ENCODE measurements around the gene TNK1.
A peak's percentile ranks its signal among the peaks of the same experiment; 100 is the strongest.

TNK1 gene

DNA sequence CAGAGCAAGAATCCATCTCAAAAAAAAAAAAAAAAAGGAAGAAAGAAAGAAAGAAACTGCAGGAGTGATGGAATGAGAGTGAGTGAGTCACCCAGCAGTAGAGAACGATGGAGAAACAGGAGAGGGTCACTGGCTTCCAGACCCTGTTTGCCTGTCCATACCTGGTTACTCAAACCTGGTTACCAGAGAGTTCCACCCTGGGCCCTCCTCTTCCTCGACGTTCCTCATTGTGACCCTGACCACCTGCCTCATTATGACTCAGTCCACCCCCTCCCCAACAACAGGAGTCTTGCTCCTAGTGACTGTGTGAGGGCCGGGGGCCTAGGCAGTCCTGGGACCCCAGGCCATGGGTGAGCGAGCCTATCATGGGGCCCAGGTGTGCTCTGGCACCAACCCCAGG is 47.7 kb downstream of the TNK1 start, which contains the start of gene SPEM3:
Gene SPEM3 (plus strand): TSS at position 301 of the 400 bp plus-strand sequence. CDS start 46 bp downstream, at position 347.
- no peak within 1 kb of the TSS for H3K4me3 ChIP-seq (ENCODE audit: low read depth, low read length)
- DNase-seq (ENCODE audit: low read depth) = no peak

GRCh38 chr17:7429722-7430121 is 48.8 kb downstream of the TNK1 start:
- no peak for TF ChIP-seq CTCF (conservative IDR thresholded peaks at IDR 0.05; ENCODE audit: low read depth, low read length)
- no peak for DNase-seq (ENCODE audit: low read depth)
- H3K4me3 ChIP-seq (ENCODE audit: low read depth, low read length) = no peak overlapping the region

More for the DNA sequence above, 47.7 kb downstream of the TNK1 start, which contains the start of gene SPEM3:
- TF ChIP-seq CTCF (conservative IDR thresholded peaks at IDR 0.05; ENCODE audit: low read depth, low read length) = no peak

GRCh38 chr17:7431231-7431630 is 50.3 kb downstream of the TNK1 start:
- DNase-seq (ENCODE audit: low read depth) = no peak
- no peak overlapping the region for H3K4me3 ChIP-seq (ENCODE audit: low read depth, low read length)

DNA sequence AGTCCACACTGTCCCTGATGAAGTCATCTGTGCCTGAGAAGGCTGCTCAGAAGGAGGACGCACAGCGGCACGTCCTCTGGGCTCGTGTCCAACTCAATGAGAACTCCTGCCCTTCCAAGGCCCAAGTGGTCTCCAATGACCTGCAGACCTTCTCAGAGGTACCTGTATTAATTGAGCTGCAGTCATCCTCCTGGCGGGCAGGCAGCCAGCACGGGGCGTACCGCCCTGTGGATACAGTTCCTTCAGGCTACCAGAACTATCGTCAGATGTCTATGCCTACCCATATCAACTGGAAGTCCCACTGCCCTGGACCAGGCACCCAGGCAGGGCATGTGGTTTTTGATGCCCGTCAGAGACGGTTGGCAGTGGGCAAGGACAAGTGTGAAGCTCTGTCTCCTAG is 51.4 kb downstream of the TNK1 start:
- no peak overlapping the region for H3K4me3 ChIP-seq (ENCODE audit: low read depth, low read length)
- no peak for DNase-seq (ENCODE audit: low read depth)
- TF ChIP-seq CTCF (conservative IDR thresholded peaks at IDR 0.05; ENCODE audit: low read depth, low read length) = no peak

More at GRCh38 chr17:7431231-7431630, 50.3 kb downstream of the TNK1 start:
- TF ChIP-seq CTCF (conservative IDR thresholded peaks at IDR 0.05; ENCODE audit: low read depth, low read length) = no peak

DNA sequence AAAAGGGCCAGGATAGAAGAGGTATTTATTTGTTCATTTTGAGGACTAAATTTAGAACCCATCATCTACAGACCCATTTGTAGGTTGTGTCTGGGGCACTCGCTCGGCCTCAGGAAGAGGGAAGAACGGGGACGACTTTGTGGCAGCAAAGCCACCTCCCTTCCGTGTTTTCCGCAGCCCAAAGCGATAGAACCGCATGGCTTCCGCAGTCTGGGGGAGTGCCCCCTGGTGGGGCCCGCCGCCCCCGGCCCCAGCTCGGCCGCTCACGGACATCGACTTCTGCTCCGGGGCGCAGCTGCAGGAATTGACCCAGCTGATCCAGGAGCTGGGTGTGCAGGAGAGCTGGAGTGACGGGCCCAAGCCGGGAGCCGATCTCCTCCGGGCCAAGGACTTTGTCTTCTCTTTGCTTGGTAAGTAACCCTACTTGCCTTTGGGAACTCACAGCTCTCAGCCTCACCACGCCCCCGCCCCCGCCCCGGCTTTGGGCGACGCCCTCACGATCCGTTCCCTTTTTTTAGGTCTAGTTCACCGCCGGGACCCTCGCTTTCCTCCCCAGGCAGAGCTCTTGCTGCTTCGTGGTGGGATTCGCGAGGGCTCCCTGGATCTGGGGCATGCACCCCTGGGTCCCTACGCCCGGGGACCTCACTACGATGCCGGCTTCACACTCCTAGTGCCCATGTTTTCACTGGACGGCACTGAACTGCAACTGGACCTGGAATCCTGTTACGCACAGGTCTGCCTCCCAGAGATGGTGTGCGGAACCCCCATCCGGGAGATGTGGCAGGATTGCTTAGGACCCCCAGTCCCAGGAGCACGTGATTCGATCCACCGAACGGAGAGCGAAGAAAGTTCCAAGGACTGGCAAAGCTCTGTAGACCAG is 55.0 kb downstream of the TNK1 start:
- H3K4me3 ChIP-seq (ENCODE audit: low read depth, low read length) = peak overlapping the region; percentile 58
- no peak for TF ChIP-seq CTCF (conservative IDR thresholded peaks at IDR 0.05; ENCODE audit: low read depth, low read length)
- no peak for DNase-seq (ENCODE audit: low read depth)

- peak overlapping the region; percentile 39 for H3K4me3 ChIP-seq (ENCODE audit: low read depth, low read length)
- peak; percentile 72 for DNase-seq (ENCODE audit: low read depth)
- peak; percentile 47 for TF ChIP-seq CTCF (conservative IDR thresholded peaks at IDR 0.05; ENCODE audit: low read depth, low read length)
Observed at GRCh38 chr17:7436556-7437368, 55.9 kb downstream of the TNK1 start.

All from choroid plexus epithelial cell (primary cell).